A549 (cell line): ENCODE results near the gene HOXC11. TPM values are rescaled to one million over a fixed set of nuclear protein-coding genes. Genes with fewer than 3 reads are reported as not detected.

Experiments
- ATAC-seq, 2 experiments: fragments of 200-7000 bp in 1 of 2; fragments of >200 bp in 1 of 2; cut with Nextera tagmentation in 1 of 2; cut with Tn5 transposase in 1 of 2; 3 replicates each; pipeline versions ENCODE4 v1.8.0 to v1.9.1; 2018 to 2020; ENCODE audit warnings: mild to moderate bottlenecking in 1 of 2, moderate library complexity in 1 of 2
- CTCF ChIA-PET: fragments of 300-600 bp; sonication (Branson Sonifier 250); formaldehyde crosslinking; extraction: SDS; loops from one replicate; lab custom pipeline; 2021; ENCODE audit warnings: antibody characterized with exemption, inconsistent platforms; lab: Yijun Ruan, JAX
- POLR2A ChIA-PET: fragments of 350-600 bp; formaldehyde crosslinking; extraction: SDS; loops from one replicate; lab custom pipeline; 2021; ENCODE audit warnings: antibody characterized with exemption, inconsistent platforms; lab: Yijun Ruan, JAX
- DNase-seq, 2 experiments: peaks; one replicate each; pipeline versions ENCODE4 v3.0.0 to v3.0.0-alpha.2; 2011 to 2016; ENCODE audit warnings: low read depth in 1 of 2, low spot score in 1 of 2
- FAIRE-seq: peaks from 2 replicates; lab custom pipeline; 2011; peaks lifted over from hg19 to GRCh38; lab: Jason Lieb, UNC
- H3K27ac ChIP-seq, 2 experiments: fragments of >200 bp; sonication (Bioruptor Twin); formaldehyde crosslinking; 3 replicates each; pipeline ENCODE4 v1.5.1; 2016 to 2017
- H3K4me1 ChIP-seq: fragments of >200 bp; sonication (Bioruptor Twin); formaldehyde crosslinking; 3 replicates; pipeline ENCODE4 v1.6.1; 2016
- H3K4me2 ChIP-seq: fragments of >200 bp; sonication (Bioruptor Twin); formaldehyde crosslinking; 3 replicates; pipeline ENCODE4 v1.6.1; 2016
- H3K4me3 ChIP-seq: fragments of >200 bp; sonication (Bioruptor Twin); formaldehyde crosslinking; 3 replicates; pipeline ENCODE4 v1.5.1; 2016
- H3K9me3 ChIP-seq: fragments of >200 bp; sonication (Bioruptor Twin); formaldehyde crosslinking; 3 replicates; pipeline ENCODE4 v1.6.1; 2016
- CHD2 ChIP-seq: fragments of 150-350 bp; IDR thresholded peaks from 2 replicates; pipeline ENCODE4 v1.6.1; 2014; ENCODE audit warnings: low read length; ENCODE audit not compliant: partially characterized antibody
- EHMT2 ChIP-seq: fragments of 200-600 bp; sonication (generic); IDR thresholded peaks from 2 replicates; pipeline ENCODE4 v1.6.1; 2016; ENCODE audit warnings: antibody characterized with exemption, low read depth, mild to moderate bottlenecking, moderate library complexity
- ESRRA ChIP-seq: fragments of 150-350 bp; IDR thresholded peaks from 2 replicates; pipeline ENCODE4 v1.6.1; 2014; ENCODE audit warnings: mild to moderate bottlenecking, low read length, borderline replicate concordance
- GATA3 ChIP-seq: IDR thresholded peaks from 2 replicates; pipeline ENCODE4 v1.6.1; 2012; ENCODE audit warnings: borderline replicate concordance
- HEYL ChIP-seq: fragments of 250-450 bp; sonication (Bioruptor Pico); IDR thresholded peaks from 2 replicates; pipeline ENCODE4 v1.8.0; 2021; ENCODE audit warnings: mild to moderate bottlenecking, moderate library complexity
- KDM1A ChIP-seq: fragments of 200-600 bp; sonication (generic); IDR thresholded peaks from 2 replicates; pipeline ENCODE4 v1.6.1; 2016; ENCODE audit warnings: low read depth, mild to moderate bottlenecking
- NPAS2 ChIP-seq: fragments of 250-450 bp; sonication (Bioruptor Pico); IDR thresholded peaks from 2 replicates; pipeline ENCODE4 v1.8.0; 2022; ENCODE audit warnings: mild to moderate bottlenecking, moderate library complexity, borderline replicate concordance
- PBX3 ChIP-seq: IDR thresholded peaks from 2 replicates; pipeline ENCODE4 v1.6.1; 2012
- POLR2A ChIP-seq: IDR thresholded peaks from 2 replicates; pipeline ENCODE4 v1.6.1; 2012; ENCODE audit warnings: mild to moderate bottlenecking, low read length
- POLR2AphosphoS2 ChIP-seq: conservative IDR thresholded peaks from 2 replicates; pipeline ENCODE4 v1.6.1; 2012; ENCODE audit warnings: low read length, improper control_type of control experiment, inconsistent platforms
- RAD21 ChIP-seq, 2 experiments: fragments of >200 bp in 1 of 2; sonication (Bioruptor Twin) in 1 of 2; formaldehyde crosslinking in 1 of 2; IDR thresholded peaks in 1 of 2; conservative IDR thresholded peaks in 1 of 2; 2 replicates in 1 of 2; 3 replicates in 1 of 2; pipeline ENCODE4 v1.6.1; 2012 to 2018; ENCODE audit warnings: inconsistent platforms in 1 of 2
- RNF2 ChIP-seq: fragments of 200-600 bp; sonication (generic); IDR thresholded peaks from 2 replicates; pipeline ENCODE4 v1.6.1; 2016; ENCODE audit warnings: low read depth, mild to moderate bottlenecking, antibody characterized with exemption, moderate library complexity, borderline replicate concordance
- SMC3 ChIP-seq: fragments of >200 bp; sonication (Bioruptor Twin); formaldehyde crosslinking; IDR thresholded peaks from 3 replicates; pipeline ENCODE4 v1.6.1; 2018; ENCODE audit warnings: inconsistent platforms
- SREBF2 ChIP-seq: fragments of 450-650 bp; IDR thresholded peaks from 2 replicates; pipeline ENCODE4 v1.6.1; 2014; ENCODE audit warnings: mild to moderate bottlenecking, moderate library complexity
- ZC3H11A ChIP-seq: fragments of 450-650 bp; IDR thresholded peaks from 2 replicates; pipeline ENCODE4 v1.6.1; 2014; ENCODE audit warnings: antibody characterized with exemption, mild to moderate bottlenecking
- WGBS: methylation state at CpG from one replicate; pipeline ENCODE4 v1.1.6; 2017; ENCODE audit errors: missing lambda C conversion rate; 5-methylcytosine and 5-hydroxymethylcytosine counted together
- polyA plus RNA-seq, 4 experiments: library from polyadenylated mRNA; depleted of rRNA in 3 of 4; stranded (reverse); fragments of >200 nt; fragmentation: RNase III in 1 of 4; extraction: RNeasy Plus Mini Kit Qiagen cat#74134 plus additional on column Dnase treatment in 1 of 4; gene quantifications; 2 replicates in 3 of 4; 3 replicates in 1 of 4; pipeline ENCODE4 v1.2.3, GENCODE V29; 2011 to 2017
- TF ChIP-seq, protein P1 (sequence below): IDR thresholded peaks from 2 replicates; pipeline ENCODE4 v1.6.1; 2012; ENCODE audit warnings: low read depth, borderline replicate concordance
- TF ChIP-seq, protein P2 (sequence below): fragments of >200 bp; sonication (Bioruptor Twin); formaldehyde crosslinking; IDR thresholded peaks from 3 replicates; pipeline ENCODE4 v1.6.1; 2016

Gene HOXC11
- polyA plus RNA-seq, 2 of the 4 experiments (the other 2 are of a cell fraction) = 0.45 to 0.58 TPM

- ATAC-seq = no peak
- DNase-seq = no peak
- Histone ChIP-seq H3K4me2 (peak overlapping the region; percentile 98; the same call in 1 of the 3 replicates), H3K4me1 (peaks cover 29% of the 10 kb centered on the region), H3K4me3 (no peak overlapping the region), H3K9me3 (no peaks in the 10 kb centered on the region), H3K27ac (no peak overlapping the region)
- TF ChIP-seq CHD2 (no peak), RNF2 (no peak)
- 92% methylated on average over 48 of the region's 50 CpGs for WGBS
- POLR2A ChIA-PET = no interaction called here
- CTCF ChIA-PET = interaction anchor here (0.6 to 5.8 kb wide), 25 partner anchors 7 to 375 kb away, joined by 3 to 171 read pairs (median 10); partner anchors contain the start of genes HOXC5, HOXC8 and HOXC9
- FAIRE-seq = no peak
Observed at GRCh38 chr12:53985994-53986685, 13.2 kb downstream of the HOXC11 start.

DNA sequence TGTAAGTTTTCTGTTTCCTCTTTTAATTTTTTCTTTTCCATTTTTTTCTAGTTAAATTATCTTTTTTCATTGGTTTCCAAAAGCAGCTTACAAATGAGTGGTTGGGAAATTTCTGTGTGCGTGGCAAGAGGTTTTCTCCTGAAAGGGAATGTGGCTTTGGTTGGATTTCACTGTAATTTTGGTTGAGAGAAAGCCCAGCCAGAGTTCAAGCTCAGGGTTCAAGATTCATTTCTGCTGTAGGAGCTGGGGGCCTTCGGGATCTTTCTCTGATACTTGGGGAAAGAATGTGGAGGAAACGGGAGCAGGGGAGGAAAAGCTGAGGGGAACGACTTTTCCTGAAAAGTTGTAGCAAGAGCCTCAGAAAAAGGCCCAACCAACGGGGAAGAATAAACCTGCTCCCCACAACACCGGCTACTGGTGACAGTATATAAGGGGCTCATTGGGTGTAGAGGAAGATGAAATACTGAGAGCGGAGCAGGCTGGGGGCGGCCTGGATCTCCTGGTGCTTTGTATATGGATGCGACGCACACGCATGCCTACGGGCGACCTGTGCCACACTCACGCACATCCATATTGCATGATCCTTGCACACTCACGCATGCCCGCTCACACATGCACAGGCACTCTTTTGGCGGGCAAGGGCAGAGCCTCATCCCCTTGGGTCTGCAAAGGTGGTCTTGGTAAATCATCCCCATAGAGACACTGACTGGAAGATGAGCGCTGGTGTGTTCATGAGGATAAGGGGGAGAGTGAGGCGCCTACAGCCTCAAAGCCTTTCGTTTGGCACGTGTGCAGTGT, 14.0 kb downstream of the HOXC11 start:
- no peak for DNase-seq
- Histone ChIP-seq H3K4me3 (no peak overlapping the region), H3K9me3 (no peaks in the 10 kb centered on the region), H3K4me1 (peaks cover 29% of the 10 kb centered on the region), H3K27ac (no peak overlapping the region), H3K4me2 (no peak overlapping the region)
- CTCF ChIA-PET = interaction anchor here (0.6 to 5.8 kb wide), 21 partner anchors 15 to 310 kb away, joined by 3 to 171 read pairs (median 12); partner anchors contain the start of genes HOXC12, HOXC5, HOXC8 and HOXC9
- TF ChIP-seq SREBF2 (no peak), ESRRA (no peak), SMC3 (no peak), RAD21 (conservative IDR thresholded peaks at IDR 0.05 in 1 of 2, IDR thresholded peaks at IDR 0.05 in 1 of 2) (no peak), PBX3 (no peak), POLR2A (no peak), POLR2AphosphoS2 (no peak), ZC3H11A (no peak), GATA3 (no peak), NPAS2 (CRISPR knock-in tag) (no peak), RNF2 (no peak), HEYL (CRISPR knock-in tag) (no peak), EHMT2 (no peak)
- TF ChIP-seq, protein P1, sequence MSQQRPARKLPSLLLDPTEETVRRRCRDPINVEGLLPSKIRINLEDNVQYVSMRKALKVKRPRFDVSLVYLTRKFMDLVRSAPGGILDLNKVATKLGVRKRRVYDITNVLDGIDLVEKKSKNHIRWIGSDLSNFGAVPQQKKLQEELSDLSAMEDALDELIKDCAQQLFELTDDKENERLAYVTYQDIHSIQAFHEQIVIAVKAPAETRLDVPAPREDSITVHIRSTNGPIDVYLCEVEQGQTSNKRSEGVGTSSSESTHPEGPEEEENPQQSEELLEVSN = no peak
- TF ChIP-seq, protein P2, sequence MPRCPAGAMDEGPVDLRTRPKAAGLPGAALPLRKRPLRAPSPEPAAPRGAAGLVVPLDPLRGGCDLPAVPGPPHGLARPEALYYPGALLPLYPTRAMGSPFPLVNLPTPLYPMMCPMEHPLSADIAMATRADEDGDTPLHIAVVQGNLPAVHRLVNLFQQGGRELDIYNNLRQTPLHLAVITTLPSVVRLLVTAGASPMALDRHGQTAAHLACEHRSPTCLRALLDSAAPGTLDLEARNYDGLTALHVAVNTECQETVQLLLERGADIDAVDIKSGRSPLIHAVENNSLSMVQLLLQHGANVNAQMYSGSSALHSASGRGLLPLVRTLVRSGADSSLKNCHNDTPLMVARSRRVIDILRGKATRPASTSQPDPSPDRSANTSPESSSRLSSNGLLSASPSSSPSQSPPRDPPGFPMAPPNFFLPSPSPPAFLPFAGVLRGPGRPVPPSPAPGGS = no peak
- FAIRE-seq = no peak
- POLR2A ChIA-PET = interaction anchor here (1.1 kb wide), 1 partner anchor 12 kb away, joined by 3 read pairs; no protein-coding TSS in a partner anchor
- ATAC-seq = no peak
- 91% methylated on average over 21 of the region's 21 CpGs for WGBS

DNA sequence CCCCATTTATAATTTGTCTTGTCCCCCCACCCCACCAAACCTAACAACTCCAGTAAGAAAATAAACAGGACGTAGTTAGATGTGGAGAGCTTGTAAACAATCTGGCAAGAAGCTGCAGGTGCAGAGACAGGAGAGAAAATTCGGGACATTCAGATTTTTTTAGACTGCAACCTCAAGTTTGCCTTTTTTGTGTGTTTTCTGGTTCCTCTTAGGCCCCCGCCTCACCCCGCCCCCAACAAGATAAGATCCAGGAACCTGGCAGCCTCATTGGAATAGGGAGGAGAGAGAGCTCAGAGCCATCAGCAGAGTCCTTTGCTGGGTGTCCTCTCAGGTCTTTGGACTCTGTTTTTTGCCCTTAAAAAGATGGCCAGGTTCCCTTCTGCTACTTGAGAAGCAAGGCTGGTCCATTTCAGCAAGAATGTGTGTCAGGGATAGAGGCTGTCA, 14.9 kb downstream of the HOXC11 start:
- DNase-seq = no peak
- H3K27ac ChIP-seq = no peak overlapping the region
- H3K9me3 ChIP-seq = no peaks in the 10 kb centered on the region
- POLR2A ChIA-PET = interaction anchor here (1.1 kb wide), 1 partner anchor 11 kb away, joined by 3 read pairs; no protein-coding TSS in a partner anchor
- no peak overlapping the region for H3K4me2 ChIP-seq
- CTCF ChIA-PET = interaction anchor here (0.6 to 5.8 kb wide), 30 partner anchors 12 to 394 kb away, joined by 3 to 171 read pairs (median 5); partner anchors contain the start of genes HOXC11, HOXC12, HOXC5 and HOXC8
- H3K4me1 ChIP-seq = peaks cover 29% of the 10 kb centered on the region
- WGBS = 42% methylated on average over 4 of the region's 4 CpGs
- ATAC-seq = no peak
- no peak for FAIRE-seq
- H3K4me3 ChIP-seq = no peak overlapping the region
- no peak for TF ChIP-seq KDM1A
